ENCODE measurements around the gene RBM38. TPM values are rescaled to one million over a fixed set of nuclear protein-coding genes. Genes with fewer than 3 reads are reported as not detected.
A peak's percentile ranks its signal among the peaks of the same experiment; 100 is the strongest.

The RBM38 gene
- total RNA-seq, 1 donor from 2014 or later = 28.5 TPM

DNA sequence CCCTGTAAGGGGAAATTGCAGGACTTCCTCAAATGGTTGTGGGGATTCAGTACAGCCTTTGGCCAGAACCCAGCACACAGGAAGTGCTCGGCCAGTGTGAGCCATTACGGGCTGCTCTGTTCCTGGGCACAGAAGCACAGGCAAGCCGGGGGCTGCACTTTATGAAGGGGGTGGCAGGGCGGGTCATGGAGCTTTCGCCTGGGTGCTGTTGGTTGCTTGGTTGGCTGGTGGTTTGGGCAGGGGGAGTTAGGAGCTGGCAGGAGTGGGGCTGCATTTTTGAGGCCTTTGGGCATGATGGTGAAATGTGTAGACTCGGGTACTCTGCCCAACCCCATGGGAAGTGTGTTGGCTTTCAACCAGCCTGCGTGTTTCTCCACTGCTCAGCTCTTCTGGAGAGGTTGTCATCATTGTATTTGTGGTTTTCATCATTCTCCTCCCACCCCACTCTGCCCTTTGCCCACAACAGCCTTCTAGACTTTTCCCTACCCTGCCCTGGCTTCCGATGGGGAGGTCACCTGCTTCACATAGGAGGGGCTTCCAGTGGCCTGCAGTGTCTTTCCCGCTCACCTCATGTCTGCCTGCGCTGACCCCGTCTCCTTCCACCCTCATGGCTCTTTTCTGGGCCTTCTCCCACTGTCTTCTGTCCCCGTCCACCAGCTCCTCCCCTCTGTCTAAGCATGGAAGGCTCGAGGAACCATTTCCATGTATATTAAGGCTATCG lies 16.1 kb upstream of the RBM38 start:
- DNase-seq = no peak

GRCh38 chr20:57375652-57376230 lies 15.5 kb upstream of the RBM38 start:
- DNase-seq = no peak

GRCh38 chr20:57377350-57377749 lies 13.8 kb upstream of the RBM38 start:
- no peak for DNase-seq

DNA sequence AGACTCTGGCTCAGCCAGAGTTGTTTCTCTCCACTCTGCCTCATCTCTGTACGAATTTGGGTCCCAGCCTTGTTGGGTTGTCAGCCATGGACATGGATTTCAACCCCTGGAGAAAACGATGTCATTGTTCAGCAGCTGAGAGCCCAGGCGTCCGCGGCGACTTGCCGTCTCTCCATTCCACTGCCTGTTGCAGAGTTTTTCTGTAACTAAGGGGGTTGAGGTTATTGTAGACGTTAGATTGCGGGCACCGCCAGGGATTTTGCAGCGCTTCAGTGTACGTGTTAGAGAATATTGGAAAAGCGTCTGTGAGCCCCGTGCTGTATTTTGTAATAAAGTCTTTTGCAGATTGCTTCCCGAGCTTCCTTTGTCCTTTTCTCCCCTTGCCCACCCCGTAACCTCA lies 13.1 kb upstream of the RBM38 start:
- no peak for DNase-seq

DNA sequence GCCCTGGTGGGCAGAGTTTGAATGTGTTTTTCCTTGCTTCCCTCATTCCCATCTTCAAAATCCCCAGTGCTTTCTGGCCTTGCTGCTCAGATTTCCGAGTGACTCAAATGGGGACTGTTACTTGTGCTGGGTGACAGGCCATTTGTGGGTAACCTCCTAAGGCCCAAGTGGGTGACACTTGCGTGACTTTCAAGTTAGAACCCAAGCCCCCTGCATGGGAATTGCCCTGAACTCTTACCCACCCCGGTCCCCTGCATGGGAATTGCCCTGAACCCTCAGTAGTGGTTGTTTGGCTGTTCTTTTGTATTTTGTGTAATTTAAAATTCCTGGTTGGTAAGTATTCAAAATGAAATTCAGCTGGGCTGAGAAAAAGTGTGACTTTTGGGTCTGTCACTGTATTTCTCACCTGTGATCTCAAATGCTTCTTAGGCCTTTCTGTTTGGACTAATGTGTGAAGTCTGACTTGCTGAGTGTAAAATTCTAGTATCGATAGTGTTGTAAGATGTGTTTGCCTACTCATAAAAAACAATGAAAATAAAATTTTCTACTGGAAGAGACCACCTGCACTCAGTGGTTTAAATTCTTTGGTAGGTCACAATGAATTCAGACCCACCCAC lies 12.4 kb upstream of the RBM38 start:
- no peak for DNase-seq

DNA sequence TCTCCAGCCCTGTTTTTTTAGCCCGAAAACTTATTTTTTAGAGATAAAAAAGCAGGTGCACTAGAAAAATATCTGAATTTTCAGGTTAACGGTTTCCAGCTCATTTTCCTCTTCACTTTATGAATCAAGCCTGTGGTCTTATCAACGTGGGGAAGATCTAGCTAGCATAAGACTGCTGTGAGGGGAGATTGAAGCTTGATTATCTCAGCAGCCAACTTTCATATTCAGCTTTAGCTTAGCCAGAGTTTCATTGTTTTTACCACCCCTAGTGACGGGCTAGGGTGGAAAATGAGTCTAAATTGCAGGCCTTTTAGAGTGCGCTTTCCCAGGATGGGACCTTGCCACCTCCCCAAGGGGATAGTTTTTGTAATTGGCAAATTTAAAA lies 11.9 kb upstream of the RBM38 start:
- DNase-seq = no peak

- no peak for DNase-seq
These were observed 11.0 kb upstream of the RBM38 start for GRCh38 chr20:57380081-57380750.

DNA sequence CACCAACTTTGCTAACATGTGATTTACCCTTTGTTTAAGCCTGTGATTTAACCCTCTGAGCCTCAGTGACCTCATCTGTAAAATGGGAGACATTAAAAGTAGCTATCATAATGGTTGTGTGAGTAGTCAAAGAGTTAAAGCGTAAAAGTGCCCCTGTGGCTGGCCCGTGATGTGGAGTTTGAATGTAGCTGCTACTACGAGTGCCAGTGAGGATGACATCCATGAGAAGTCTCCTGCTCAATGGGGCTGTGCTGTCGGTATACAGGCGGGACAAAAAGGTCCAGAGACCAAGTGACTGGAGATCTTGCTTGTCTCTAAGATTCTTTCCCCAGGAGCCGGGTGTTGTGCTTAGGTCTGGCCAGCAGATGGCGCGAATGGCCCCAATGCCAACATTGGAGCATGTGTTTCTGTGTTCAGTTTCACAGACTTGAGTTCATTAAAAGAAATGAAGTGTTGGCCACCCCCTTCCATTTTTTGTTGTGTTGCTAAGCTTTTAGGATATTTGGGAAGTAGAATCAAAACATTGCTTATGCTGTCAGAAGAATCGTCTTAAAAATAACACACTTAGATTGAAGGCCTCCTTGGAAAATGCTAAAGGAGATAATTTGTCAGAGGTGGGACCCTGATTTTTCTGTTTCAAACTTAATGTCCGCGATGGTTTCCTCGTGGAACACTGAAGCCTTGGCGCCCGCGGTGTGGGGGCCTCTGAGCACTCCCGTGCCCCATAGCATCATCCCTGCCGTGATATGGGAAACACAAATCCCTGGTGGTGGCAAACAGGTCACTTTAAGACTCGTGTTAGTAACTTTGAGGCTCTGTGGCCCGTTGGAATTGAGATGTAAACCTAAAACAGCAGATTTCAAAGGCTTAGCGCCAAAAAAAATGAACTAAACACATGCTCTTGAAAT lies 9.3 kb upstream of the RBM38 start:
- DNase-seq = peak; percentile 89

GRCh38 chr20:57382516-57382915 lies 8.7 kb upstream of the RBM38 start:
- DNase-seq = no peak

- no peak for DNase-seq
These were observed 7.5 kb upstream of the RBM38 start for GRCh38 chr20:57383447-57384347.

DNA sequence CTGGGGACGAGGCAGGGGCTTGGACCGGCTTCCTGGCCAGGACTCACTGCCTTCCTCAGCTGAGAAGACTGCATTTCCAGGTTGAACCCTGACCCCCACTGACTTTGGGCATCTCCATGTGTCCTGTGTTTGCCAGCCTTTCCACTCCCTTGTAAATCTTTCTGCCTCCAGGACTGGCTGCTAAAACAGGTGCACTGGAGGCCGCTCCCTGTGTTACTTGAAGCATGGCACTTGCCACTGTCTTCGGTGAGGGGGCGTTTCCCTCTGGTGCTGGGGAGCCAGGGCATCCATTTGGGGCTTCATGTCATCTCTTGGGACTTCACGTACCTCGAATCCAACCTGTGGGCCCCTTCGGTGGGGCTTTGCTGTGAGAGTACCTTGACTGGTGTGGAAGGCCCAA lies 6.7 kb upstream of the RBM38 start:
- DNase-seq = no peak

DNA sequence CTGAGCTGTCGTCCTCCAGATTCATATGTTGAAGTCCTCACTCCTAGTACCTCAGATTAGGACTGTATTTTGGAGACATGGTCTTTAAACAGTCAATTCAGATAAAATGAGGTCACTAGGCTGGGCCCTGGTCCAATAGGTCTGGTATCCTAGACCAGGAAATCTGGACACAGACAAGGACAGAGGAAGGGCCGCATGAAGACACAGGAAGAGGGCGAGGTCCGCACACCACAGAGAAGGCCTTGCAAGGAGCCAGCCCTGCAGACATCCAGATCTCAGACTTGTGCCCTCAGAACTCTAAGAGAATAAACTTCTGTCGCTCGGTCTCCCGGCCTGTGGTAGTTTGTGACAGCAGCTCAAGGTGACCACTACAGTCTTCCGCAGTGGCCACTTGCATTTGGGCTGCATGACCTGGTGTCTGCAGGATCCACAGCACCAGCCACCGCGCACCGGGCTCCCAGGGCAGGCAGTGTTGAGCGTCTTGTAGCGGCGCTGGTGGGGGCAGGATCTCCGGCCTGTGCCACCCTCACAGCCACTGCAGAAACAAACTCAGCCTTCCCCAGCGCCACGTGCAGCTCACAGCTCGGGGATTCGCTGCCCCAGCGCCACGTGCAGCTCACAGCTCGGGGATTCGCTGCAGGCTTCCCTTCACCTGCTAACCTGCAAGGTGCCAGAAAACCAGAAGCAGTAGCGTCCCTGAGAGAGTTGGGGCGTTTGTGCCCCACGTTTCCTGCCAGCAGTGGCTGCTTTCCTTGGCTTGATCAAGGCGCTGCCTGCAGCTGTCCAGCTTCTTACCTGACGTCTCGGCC lies 6.0 kb upstream of the RBM38 start:
- DNase-seq = no peak

- DNase-seq = no peak
These were observed 5.3 kb upstream of the RBM38 start for GRCh38 chr20:57385940-57386339.

DNA sequence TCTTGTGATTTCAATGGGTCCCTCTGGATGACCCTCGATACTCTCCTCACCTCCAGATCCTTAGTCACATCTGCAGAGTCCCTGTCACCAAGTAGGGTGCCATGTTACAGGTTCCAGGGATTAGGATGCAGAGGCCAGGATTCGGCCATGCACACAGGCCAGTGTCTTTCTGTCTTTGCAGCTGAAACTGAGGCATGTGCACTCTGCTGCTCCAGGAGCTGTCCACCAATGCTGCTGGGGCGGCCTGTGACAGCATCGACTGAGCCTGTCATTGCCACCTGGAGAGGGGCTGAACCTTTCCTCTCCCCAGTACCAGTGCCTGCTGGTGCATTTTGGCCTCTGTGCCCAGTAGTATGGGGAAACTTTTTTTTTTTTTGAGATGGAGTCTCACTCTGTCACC lies 4.4 kb upstream of the RBM38 start:
- DNase-seq = no peak

DNA sequence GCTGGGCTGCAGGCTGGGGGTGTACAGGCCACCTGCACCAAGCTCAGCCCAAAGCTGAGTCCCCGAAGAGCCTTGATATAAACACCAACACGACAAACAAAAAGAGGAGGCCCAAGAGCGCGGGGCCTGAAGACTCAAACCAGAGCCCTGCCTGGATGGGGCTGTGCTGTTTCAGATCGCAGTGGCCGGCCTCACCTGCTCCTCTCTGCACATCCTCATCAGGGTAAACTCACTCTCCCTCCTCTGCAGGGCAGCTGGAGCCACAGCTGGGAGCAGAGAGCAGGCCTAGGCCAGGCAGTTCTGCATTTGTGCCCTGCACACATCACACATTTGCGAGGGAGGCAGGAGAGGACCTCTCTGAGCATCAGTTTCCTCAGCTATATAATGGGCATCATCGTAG lies 3.7 kb upstream of the RBM38 start:
- no peak for DNase-seq

- no peak for DNase-seq
These were observed 3.2 kb upstream of the RBM38 start for GRCh38 chr20:57387945-57388371.

GRCh38 chr20:57388953-57389694 lies 2.1 kb upstream of the RBM38 start:
- DNase-seq = peak; percentile 19

- no peak for DNase-seq
These were observed 1.2 kb upstream of the RBM38 start for GRCh38 chr20:57389695-57390603.

Data from skin of body (tissue), 2 donors.